HG03439 (cell line): ENCODE data around the gene SLITRK3.
A peak's percentile ranks its signal among the peaks of the same experiment; 100 is the strongest.

ENCODE experiments used
- ATAC-seq: cut with Tn5 transposase; IDR thresholded peaks from one replicate; pipeline ENCODE4 v1.9.1; 2021; ENCODE audit warnings: mild to moderate bottlenecking, moderate library complexity; ENCODE audit not compliant: unreplicated experiment

The SLITRK3 gene

GRCh38 chr3:165195640-165196576, at the start of gene SLITRK3:
SLITRK3 (minus strand) TSS chr3:165196384; CDS start chr3:165190830, 5,554 bp downstream.
- no peak for ATAC-seq

- ATAC-seq, result no peak
These were observed 47.4 kb upstream of the SLITRK3 start for GRCh38 chr3:165243597-165243996.

- no peak for ATAC-seq
These were observed 37.5 kb upstream of the SLITRK3 start for GRCh38 chr3:165233501-165234195.

- ATAC-seq, result no peak
These were observed 29.4 kb upstream of the SLITRK3 start for GRCh38 chr3:165225604-165226003.

- no peak for ATAC-seq
These were observed 21.6 kb upstream of the SLITRK3 start for GRCh38 chr3:165217739-165218138.

GRCh38 chr3:165212580-165212979, 16.4 kb upstream of the SLITRK3 start:
- ATAC-seq, result no peak

- no peak for ATAC-seq
These were observed 15.5 kb upstream of the SLITRK3 start for GRCh38 chr3:165211721-165212120.

GRCh38 chr3:165210727-165211126, 14.5 kb upstream of the SLITRK3 start:
- ATAC-seq, result no peak

- ATAC-seq, result no peak
These were observed 13.9 kb upstream of the SLITRK3 start for GRCh38 chr3:165210132-165210531.

GRCh38 chr3:165206454-165207266, 10.5 kb upstream of the SLITRK3 start:
- ATAC-seq, result peak; percentile 89

GRCh38 chr3:165204445-165204844, 8.3 kb upstream of the SLITRK3 start:
- ATAC-seq, result no peak

GRCh38 chr3:165202995-165203394, 6.8 kb upstream of the SLITRK3 start:
- ATAC-seq, result no peak

- no peak for ATAC-seq
These were observed 5.8 kb upstream of the SLITRK3 start for GRCh38 chr3:165201964-165202363.

GRCh38 chr3:165197481-165197800, 1.3 kb upstream of the SLITRK3 start:
- no peak for ATAC-seq

GRCh38 chr3:165196577-165197480, 645 bp upstream of the SLITRK3 start:
- no peak for ATAC-seq

GRCh38 chr3:165195241-165195639, 944 bp downstream of the SLITRK3 start:
- ATAC-seq, result no peak

- ATAC-seq, result no peak
These were observed 1.5 kb downstream of the SLITRK3 start for GRCh38 chr3:165194511-165195240.

- ATAC-seq, result no peak
These were observed 2.6 kb downstream of the SLITRK3 start for GRCh38 chr3:165193366-165194254.
